HEK293 (cell line): ENCODE results near the gene PRPF31.

Experiments
- EGR2 ChIP-seq: fragments of 450-650 bp; formaldehyde crosslinking; IDR thresholded peaks from 2 replicates; pipeline ENCODE4 v1.5.1; 2016; ENCODE audit warnings: low read depth, missing biosample characterization, missing genetic modification characterization
- ELK4 ChIP-seq: IDR thresholded peaks from 2 replicates; pipeline ENCODE4 v1.6.1; 2011; ENCODE audit warnings: mild to moderate bottlenecking, low read depth, low read length, borderline replicate concordance
- GLI2 ChIP-seq: fragments of 450-650 bp; formaldehyde crosslinking; IDR thresholded peaks from 2 replicates; pipeline ENCODE4; 2017; ENCODE audit warnings: missing biosample characterization, missing genetic modification characterization, low read depth, borderline replicate concordance
- MEIS1 ChIP-seq: sonication (generic); formaldehyde crosslinking; IDR thresholded peaks from 2 replicates; pipeline ENCODE4 v1.8.1; 2022; ENCODE audit warnings: missing genetic modification reagents, mild to moderate bottlenecking, borderline replicate concordance
- ZBTB8A ChIP-seq: fragments of 450-650 bp; formaldehyde crosslinking; IDR thresholded peaks from 2 replicates; pipeline ENCODE4 v1.5.1; 2016; ENCODE audit warnings: missing biosample characterization, missing genetic modification characterization
- ZNF169 ChIP-seq: fragments of 450-650 bp; formaldehyde crosslinking; IDR thresholded peaks from 2 replicates; pipeline ENCODE4 v1.5.1; 2016; ENCODE audit warnings: missing biosample characterization, missing genetic modification characterization
- ZNF175 ChIP-seq: fragments of 450-650 bp; formaldehyde crosslinking; IDR thresholded peaks from 2 replicates; pipeline ENCODE4 v1.5.1; 2016; ENCODE audit warnings: missing biosample characterization, missing genetic modification characterization
- ZNF223 ChIP-seq: fragments of 450-650 bp; formaldehyde crosslinking; IDR thresholded peaks from 2 replicates; pipeline ENCODE4 v1.5.1; 2016; ENCODE audit warnings: missing biosample characterization, missing genetic modification characterization
- ZNF23 ChIP-seq: fragments of 450-650 bp; formaldehyde crosslinking; IDR thresholded peaks from 2 replicates; pipeline ENCODE4 v1.5.1; 2016; ENCODE audit warnings: missing biosample characterization, missing genetic modification characterization, borderline replicate concordance
- ZNF266 ChIP-seq: fragments of 450-650 bp; formaldehyde crosslinking; IDR thresholded peaks from 2 replicates; pipeline ENCODE4 v1.5.1; 2016; ENCODE audit warnings: missing biosample characterization, missing genetic modification characterization, low read depth
- ZNF311 ChIP-seq: fragments of 450-650 bp; formaldehyde crosslinking; IDR thresholded peaks from 2 replicates; pipeline ENCODE4 v1.5.1; 2017; ENCODE audit warnings: missing biosample characterization, missing genetic modification characterization, borderline replicate concordance
- ZNF324 ChIP-seq: fragments of 450-650 bp; formaldehyde crosslinking; IDR thresholded peaks from 2 replicates; pipeline ENCODE4 v1.5.1; 2016; ENCODE audit warnings: missing biosample characterization, missing genetic modification characterization
- ZNF335 ChIP-seq: fragments of 450-650 bp; formaldehyde crosslinking; conservative IDR thresholded peaks from 2 replicates; pipeline ENCODE4 v1.5.1; 2016; ENCODE audit warnings: missing biosample characterization, missing genetic modification characterization
- ZNF404 ChIP-seq: fragments of 450-650 bp; formaldehyde crosslinking; IDR thresholded peaks from 2 replicates; pipeline ENCODE4 v1.5.1; 2017; ENCODE audit warnings: missing biosample characterization, missing genetic modification characterization
- ZNF488 ChIP-seq: fragments of 450-650 bp; formaldehyde crosslinking; IDR thresholded peaks from 2 replicates; pipeline ENCODE4 v1.5.1; 2016; ENCODE audit warnings: missing biosample characterization, missing genetic modification characterization
- ZNF514 ChIP-seq: fragments of 450-650 bp; formaldehyde crosslinking; IDR thresholded peaks from 2 replicates; pipeline ENCODE4 v1.5.1; 2016; ENCODE audit warnings: missing biosample characterization, missing genetic modification characterization
- ZNF558 ChIP-seq: fragments of 450-650 bp; formaldehyde crosslinking; IDR thresholded peaks from 2 replicates; pipeline ENCODE4 v1.5.1; 2016; ENCODE audit warnings: missing biosample characterization, missing genetic modification characterization
- ZNF585B ChIP-seq: fragments of 450-650 bp; formaldehyde crosslinking; IDR thresholded peaks from 2 replicates; pipeline ENCODE4 v1.5.1; 2016; ENCODE audit warnings: missing biosample characterization, missing genetic modification characterization
- ZXDB ChIP-seq: fragments of 450-650 bp; formaldehyde crosslinking; IDR thresholded peaks from 2 replicates; pipeline ENCODE4 v1.5.1; 2016; ENCODE audit warnings: missing biosample characterization, missing genetic modification characterization
- TF ChIP-seq, protein P1 (sequence below): fragments of 450-650 bp; formaldehyde crosslinking; IDR thresholded peaks from 2 replicates; pipeline ENCODE4 v1.5.1; 2017; ENCODE audit warnings: missing biosample characterization, missing genetic modification characterization
- TF ChIP-seq, protein P2 (sequence below): fragments of 450-650 bp; formaldehyde crosslinking; IDR thresholded peaks from 2 replicates; pipeline ENCODE4 v1.5.1; 2017; ENCODE audit warnings: missing biosample characterization, mild to moderate bottlenecking, missing genetic modification characterization, moderate library complexity
- TF ChIP-seq, protein P3 (sequence below): fragments of 450-650 bp; formaldehyde crosslinking; IDR thresholded peaks from 2 replicates; pipeline ENCODE4 v1.5.1; 2016; ENCODE audit warnings: missing biosample characterization, missing genetic modification characterization, borderline replicate concordance
- TF ChIP-seq, protein P4 (sequence below): fragments of 450-650 bp; formaldehyde crosslinking; IDR thresholded peaks from 2 replicates; pipeline ENCODE4 v1.5.1; 2016; ENCODE audit warnings: missing biosample characterization, missing genetic modification characterization
- TF ChIP-seq, protein P5 (sequence below): fragments of 450-650 bp; formaldehyde crosslinking; IDR thresholded peaks from 2 replicates; pipeline ENCODE4 v1.5.0; 2017; ENCODE audit warnings: missing biosample characterization, missing genetic modification characterization, borderline replicate concordance

PRPF31 gene

GRCh38 chr19:54159352-54160181 is 44.0 kb downstream of the PRPF31 start, which contains the start of gene LENG1 (continued):
- TF ChIP-seq ZNF558 (tag by site-specific recombination) (no peak), ZBTB8A (tag by site-specific recombination) (peak; percentile 75), ELK4 (peak; percentile 56; the same call in 1 of the 2 replicates), EGR2 (tag by site-specific recombination) (peak; percentile 63), ZNF23 (tag by site-specific recombination) (no peak), ZNF266 (tag by site-specific recombination) (no peak), ZNF169 (tag by site-specific recombination) (no peak), ZNF335 (tag by site-specific recombination) (peak; percentile 47), ZNF175 (tag by site-specific recombination) (no peak), ZXDB (tag by site-specific recombination) (peak; percentile 90), GLI2 (tag by site-specific recombination) (no peak), ZNF585B (no peak), ZNF311 (tag by site-specific recombination) (no peak), ZNF488 (tag by site-specific recombination) (no peak), ZNF404 (tag by site-specific recombination) (no peak), ZNF514 (no peak), ZNF223 (tag by site-specific recombination) (no peak), MEIS1 (CRISPR knock-in tag) (no peak), ZNF324 (tag by site-specific recombination) (0 out of 2 replicates have a peak, but pooled peaks have one; percentile 14)
- TF ChIP-seq, protein P1, sequence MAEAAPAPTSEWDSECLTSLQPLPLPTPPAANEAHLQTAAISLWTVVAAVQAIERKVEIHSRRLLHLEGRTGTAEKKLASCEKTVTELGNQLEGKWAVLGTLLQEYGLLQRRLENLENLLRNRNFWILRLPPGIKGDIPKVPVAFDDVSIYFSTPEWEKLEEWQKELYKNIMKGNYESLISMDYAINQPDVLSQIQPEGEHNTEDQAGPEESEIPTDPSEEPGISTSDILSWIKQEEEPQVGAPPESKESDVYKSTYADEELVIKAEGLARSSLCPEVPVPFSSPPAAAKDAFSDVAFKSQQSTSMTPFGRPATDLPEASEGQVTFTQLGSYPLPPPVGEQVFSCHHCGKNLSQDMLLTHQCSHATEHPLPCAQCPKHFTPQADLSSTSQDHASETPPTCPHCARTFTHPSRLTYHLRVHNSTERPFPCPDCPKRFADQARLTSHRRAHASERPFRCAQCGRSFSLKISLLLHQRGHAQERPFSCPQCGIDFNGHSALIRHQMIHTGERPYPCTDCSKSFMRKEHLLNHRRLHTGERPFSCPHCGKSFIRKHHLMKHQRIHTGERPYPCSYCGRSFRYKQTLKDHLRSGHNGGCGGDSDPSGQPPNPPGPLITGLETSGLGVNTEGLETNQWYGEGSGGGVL (tag by site-specific recombination) = no peak
- TF ChIP-seq, protein P2, sequence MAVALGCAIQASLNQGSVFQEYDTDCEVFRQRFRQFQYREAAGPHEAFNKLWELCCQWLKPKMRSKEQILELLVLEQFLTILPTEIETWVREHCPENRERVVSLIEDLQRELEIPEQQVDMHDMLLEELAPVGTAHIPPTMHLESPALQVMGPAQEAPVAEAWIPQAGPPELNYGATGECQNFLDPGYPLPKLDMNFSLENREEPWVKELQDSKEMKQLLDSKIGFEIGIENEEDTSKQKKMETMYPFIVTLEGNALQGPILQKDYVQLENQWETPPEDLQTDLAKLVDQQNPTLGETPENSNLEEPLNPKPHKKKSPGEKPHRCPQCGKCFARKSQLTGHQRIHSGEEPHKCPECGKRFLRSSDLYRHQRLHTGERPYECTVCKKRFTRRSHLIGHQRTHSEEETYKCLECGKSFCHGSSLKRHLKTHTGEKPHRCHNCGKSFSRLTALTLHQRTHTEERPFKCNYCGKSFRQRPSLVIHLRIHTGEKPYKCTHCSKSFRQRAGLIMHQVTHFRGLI = no peak
- TF ChIP-seq, protein P3, sequence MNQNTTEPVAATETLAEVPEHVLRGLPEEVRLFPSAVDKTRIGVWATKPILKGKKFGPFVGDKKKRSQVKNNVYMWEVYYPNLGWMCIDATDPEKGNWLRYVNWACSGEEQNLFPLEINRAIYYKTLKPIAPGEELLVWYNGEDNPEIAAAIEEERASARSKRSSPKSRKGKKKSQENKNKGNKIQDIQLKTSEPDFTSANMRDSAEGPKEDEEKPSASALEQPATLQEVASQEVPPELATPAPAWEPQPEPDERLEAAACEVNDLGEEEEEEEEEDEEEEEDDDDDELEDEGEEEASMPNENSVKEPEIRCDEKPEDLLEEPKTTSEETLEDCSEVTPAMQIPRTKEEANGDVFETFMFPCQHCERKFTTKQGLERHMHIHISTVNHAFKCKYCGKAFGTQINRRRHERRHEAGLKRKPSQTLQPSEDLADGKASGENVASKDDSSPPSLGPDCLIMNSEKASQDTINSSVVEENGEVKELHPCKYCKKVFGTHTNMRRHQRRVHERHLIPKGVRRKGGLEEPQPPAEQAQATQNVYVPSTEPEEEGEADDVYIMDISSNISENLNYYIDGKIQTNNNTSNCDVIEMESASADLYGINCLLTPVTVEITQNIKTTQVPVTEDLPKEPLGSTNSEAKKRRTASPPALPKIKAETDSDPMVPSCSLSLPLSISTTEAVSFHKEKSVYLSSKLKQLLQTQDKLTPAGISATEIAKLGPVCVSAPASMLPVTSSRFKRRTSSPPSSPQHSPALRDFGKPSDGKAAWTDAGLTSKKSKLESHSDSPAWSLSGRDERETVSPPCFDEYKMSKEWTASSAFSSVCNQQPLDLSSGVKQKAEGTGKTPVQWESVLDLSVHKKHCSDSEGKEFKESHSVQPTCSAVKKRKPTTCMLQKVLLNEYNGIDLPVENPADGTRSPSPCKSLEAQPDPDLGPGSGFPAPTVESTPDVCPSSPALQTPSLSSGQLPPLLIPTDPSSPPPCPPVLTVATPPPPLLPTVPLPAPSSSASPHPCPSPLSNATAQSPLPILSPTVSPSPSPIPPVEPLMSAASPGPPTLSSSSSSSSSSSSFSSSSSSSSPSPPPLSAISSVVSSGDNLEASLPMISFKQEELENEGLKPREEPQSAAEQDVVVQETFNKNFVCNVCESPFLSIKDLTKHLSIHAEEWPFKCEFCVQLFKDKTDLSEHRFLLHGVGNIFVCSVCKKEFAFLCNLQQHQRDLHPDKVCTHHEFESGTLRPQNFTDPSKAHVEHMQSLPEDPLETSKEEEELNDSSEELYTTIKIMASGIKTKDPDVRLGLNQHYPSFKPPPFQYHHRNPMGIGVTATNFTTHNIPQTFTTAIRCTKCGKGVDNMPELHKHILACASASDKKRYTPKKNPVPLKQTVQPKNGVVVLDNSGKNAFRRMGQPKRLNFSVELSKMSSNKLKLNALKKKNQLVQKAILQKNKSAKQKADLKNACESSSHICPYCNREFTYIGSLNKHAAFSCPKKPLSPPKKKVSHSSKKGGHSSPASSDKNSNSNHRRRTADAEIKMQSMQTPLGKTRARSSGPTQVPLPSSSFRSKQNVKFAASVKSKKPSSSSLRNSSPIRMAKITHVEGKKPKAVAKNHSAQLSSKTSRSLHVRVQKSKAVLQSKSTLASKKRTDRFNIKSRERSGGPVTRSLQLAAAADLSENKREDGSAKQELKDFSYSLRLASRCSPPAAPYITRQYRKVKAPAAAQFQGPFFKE (tag by site-specific recombination) = no peak
- TF ChIP-seq, protein P4, sequence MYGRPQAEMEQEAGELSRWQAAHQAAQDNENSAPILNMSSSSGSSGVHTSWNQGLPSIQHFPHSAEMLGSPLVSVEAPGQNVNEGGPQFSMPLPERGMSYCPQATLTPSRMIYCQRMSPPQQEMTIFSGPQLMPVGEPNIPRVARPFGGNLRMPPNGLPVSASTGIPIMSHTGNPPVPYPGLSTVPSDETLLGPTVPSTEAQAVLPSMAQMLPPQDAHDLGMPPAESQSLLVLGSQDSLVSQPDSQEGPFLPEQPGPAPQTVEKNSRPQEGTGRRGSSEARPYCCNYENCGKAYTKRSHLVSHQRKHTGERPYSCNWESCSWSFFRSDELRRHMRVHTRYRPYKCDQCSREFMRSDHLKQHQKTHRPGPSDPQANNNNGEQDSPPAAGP (tag by site-specific recombination) = no peak
- TF ChIP-seq, protein P5, sequence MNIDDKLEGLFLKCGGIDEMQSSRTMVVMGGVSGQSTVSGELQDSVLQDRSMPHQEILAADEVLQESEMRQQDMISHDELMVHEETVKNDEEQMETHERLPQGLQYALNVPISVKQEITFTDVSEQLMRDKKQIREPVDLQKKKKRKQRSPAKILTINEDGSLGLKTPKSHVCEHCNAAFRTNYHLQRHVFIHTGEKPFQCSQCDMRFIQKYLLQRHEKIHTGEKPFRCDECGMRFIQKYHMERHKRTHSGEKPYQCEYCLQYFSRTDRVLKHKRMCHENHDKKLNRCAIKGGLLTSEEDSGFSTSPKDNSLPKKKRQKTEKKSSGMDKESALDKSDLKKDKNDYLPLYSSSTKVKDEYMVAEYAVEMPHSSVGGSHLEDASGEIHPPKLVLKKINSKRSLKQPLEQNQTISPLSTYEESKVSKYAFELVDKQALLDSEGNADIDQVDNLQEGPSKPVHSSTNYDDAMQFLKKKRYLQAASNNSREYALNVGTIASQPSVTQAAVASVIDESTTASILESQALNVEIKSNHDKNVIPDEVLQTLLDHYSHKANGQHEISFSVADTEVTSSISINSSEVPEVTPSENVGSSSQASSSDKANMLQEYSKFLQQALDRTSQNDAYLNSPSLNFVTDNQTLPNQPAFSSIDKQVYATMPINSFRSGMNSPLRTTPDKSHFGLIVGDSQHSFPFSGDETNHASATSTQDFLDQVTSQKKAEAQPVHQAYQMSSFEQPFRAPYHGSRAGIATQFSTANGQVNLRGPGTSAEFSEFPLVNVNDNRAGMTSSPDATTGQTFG (tag by site-specific recombination) = no peak
